ENCODE measurements around the gene HLA-C. TPM values are rescaled to one million over a fixed set of nuclear protein-coding genes. Genes with fewer than 3 reads are reported as not detected.
A peak's percentile ranks its signal among the peaks of the same experiment; 100 is the strongest.

The HLA-C gene
- total RNA-seq, 1 experiment from 2014 or later = 219 TPM

GRCh38 chr6:31227143-31227542, 44.7 kb downstream of the HLA-C start:
- H3K27me3 ChIP-seq (ENCODE audit: low read length) = peaks cover 6% of the 10 kb centered on the region; the same call in 1 of the 2 replicates
- BruUV-seq (replicated peaks) = no TSS peak
- POLR2A ChIA-PET (ENCODE audit: unreplicated experiment) = no interaction called here
- no peaks in the 10 kb centered on the region for H3K4me1 ChIP-seq (ENCODE audit: insufficient read depth, low read length)
- intact Hi-C loops (cut with micrococcal nuclease) = no loop called here
- H3K9me2 ChIP-seq (replicated peaks; ENCODE audit: low read length) = no peaks in the 10 kb centered on the region
- no peaks in the 10 kb centered on the region for H3F3A ChIP-seq (ENCODE audit: low read length, unreplicated experiment)
- no peak for DNase-seq
- no peak overlapping the region for H3K9ac ChIP-seq (ENCODE audit: low read length)
- TF ChIP-seq EZH2phosphoT487 (IDR thresholded peaks at IDR 0.05; ENCODE audit: borderline replicate concordance, low read length) (no peak), EZH2 (IDR thresholded peaks at IDR 0.05; ENCODE audit: low read length, unreplicated experiment) (no peak)
- TF ChIP-seq, protein P1, sequence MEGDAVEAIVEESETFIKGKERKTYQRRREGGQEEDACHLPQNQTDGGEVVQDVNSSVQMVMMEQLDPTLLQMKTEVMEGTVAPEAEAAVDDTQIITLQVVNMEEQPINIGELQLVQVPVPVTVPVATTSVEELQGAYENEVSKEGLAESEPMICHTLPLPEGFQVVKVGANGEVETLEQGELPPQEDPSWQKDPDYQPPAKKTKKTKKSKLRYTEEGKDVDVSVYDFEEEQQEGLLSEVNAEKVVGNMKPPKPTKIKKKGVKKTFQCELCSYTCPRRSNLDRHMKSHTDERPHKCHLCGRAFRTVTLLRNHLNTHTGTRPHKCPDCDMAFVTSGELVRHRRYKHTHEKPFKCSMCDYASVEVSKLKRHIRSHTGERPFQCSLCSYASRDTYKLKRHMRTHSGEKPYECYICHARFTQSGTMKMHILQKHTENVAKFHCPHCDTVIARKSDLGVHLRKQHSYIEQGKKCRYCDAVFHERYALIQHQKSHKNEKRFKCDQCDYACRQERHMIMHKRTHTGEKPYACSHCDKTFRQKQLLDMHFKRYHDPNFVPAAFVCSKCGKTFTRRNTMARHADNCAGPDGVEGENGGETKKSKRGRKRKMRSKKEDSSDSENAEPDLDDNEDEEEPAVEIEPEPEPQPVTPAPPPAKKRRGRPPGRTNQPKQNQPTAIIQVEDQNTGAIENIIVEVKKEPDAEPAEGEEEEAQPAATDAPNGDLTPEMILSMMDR (conservative IDR thresholded peaks at IDR 0.05; ENCODE audit: low read depth, low read length) = no peak
- H3K36me3 ChIP-seq (ENCODE audit: low read depth, low read length) = no peaks in the 10 kb centered on the region
- H3K79me2 ChIP-seq (ENCODE audit: low read length) = no peaks in the 10 kb centered on the region
- no peak overlapping the region for H3K4me2 ChIP-seq (ENCODE audit: low read length)
- CTCF ChIA-PET = no interaction called here
- H3K9me3 ChIP-seq (ENCODE audit: low read length) = no peaks in the 10 kb centered on the region
- H3K27ac ChIP-seq (ENCODE audit: low read length) = no peak overlapping the region
- H2AFZ ChIP-seq (ENCODE audit: low read length) = no peak overlapping the region
- no peaks in the 10 kb centered on the region for H4K20me1 ChIP-seq (ENCODE audit: low read length)
- H3K4me3 ChIP-seq (ENCODE audit: low read length) = no peak overlapping the region
- ATAC-seq = no peak

GRCh38 chr6:31225735-31226134, 46.2 kb downstream of the HLA-C start:
- intact Hi-C loops (cut with micrococcal nuclease) = no loop called here
- ChIA-PET POLR2A (ENCODE audit: unreplicated experiment) (no interaction called here), CTCF (no interaction called here)
- Histone ChIP-seq H3K9me3 (ENCODE audit: low read length) (no peaks in the 10 kb centered on the region), H3K4me2 (ENCODE audit: low read length) (no peak overlapping the region), H3F3A (ENCODE audit: low read length, unreplicated experiment) (no peaks in the 10 kb centered on the region), H3K9ac (ENCODE audit: low read length) (no peak overlapping the region), H3K79me2 (ENCODE audit: low read length) (no peaks in the 10 kb centered on the region), H3K4me1 (ENCODE audit: insufficient read depth, low read length) (no peaks in the 10 kb centered on the region), H3K4me3 (ENCODE audit: low read length) (no peak overlapping the region), H3K27me3 (ENCODE audit: low read length) (no peaks in the 10 kb centered on the region), H4K20me1 (ENCODE audit: low read length) (no peaks in the 10 kb centered on the region), H3K9me2 (replicated peaks; ENCODE audit: low read length) (no peaks in the 10 kb centered on the region), H3K27ac (ENCODE audit: low read length) (no peak overlapping the region), H3K36me3 (ENCODE audit: low read depth, low read length) (no peaks in the 10 kb centered on the region), H2AFZ (ENCODE audit: low read length) (no peak overlapping the region)
- no peak for ATAC-seq
- peak; percentile 38 for DNase-seq
- no TSS peak for BruUV-seq (replicated peaks)
- TF ChIP-seq, protein P1 (conservative IDR thresholded peaks at IDR 0.05; ENCODE audit: low read depth, low read length) = no peak

DNA sequence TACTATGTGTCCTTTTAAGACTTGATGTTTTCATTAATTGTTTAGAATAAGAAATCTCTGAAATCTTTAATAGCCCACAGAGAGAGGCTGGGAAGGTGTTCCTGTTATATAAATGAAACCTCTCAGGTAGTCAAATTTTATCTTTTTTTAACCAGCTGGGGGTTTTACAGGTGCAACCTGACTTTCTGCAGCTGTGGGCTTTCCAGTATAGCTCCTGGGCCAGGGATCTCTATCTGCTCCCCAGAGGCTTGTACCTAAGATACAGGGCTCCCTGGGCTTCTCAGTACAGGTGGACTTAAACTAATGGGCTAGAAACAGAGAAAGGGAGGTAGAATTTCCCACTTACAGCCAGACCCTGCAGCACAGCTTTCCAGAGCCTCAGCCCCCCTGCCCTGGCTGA, 49.4 kb downstream of the HLA-C start:
- no TSS peak for BruUV-seq (replicated peaks)
- CTCF ChIA-PET = no interaction called here
- POLR2A ChIA-PET (ENCODE audit: unreplicated experiment) = interaction anchor here (1.1 kb wide), 1 partner anchor 23 kb away, joined by 18 read pairs; no protein-coding TSS in a partner anchor

More for the DNA sequence above, 49.4 kb downstream of the HLA-C start:
- DNase-seq (no peak), ATAC-seq (no peak)
- Histone ChIP-seq H3K9me3 (ENCODE audit: low read length) (no peaks in the 10 kb centered on the region), H3K4me3 (ENCODE audit: low read length) (no peak overlapping the region), H3K27me3 (ENCODE audit: low read length) (no peaks in the 10 kb centered on the region), H3K4me2 (ENCODE audit: low read length) (no peak overlapping the region), H3K9me2 (replicated peaks; ENCODE audit: low read length) (no peaks in the 10 kb centered on the region), H4K20me1 (ENCODE audit: low read length) (no peaks in the 10 kb centered on the region), H2AFZ (ENCODE audit: low read length) (no peak overlapping the region), H3K9ac (ENCODE audit: low read length) (no peak overlapping the region), H3F3A (ENCODE audit: low read length, unreplicated experiment) (no peaks in the 10 kb centered on the region), H3K27ac (ENCODE audit: low read length) (no peak overlapping the region), H3K36me3 (ENCODE audit: low read depth, low read length) (no peaks in the 10 kb centered on the region), H3K79me2 (ENCODE audit: low read length) (no peaks in the 10 kb centered on the region), H3K4me1 (ENCODE audit: insufficient read depth, low read length) (no peaks in the 10 kb centered on the region)
- intact Hi-C loops (cut with micrococcal nuclease) = no loop called here
- TF ChIP-seq EZH2phosphoT487 (IDR thresholded peaks at IDR 0.05; ENCODE audit: borderline replicate concordance, low read length) (no peak), EZH2 (IDR thresholded peaks at IDR 0.05; ENCODE audit: low read length, unreplicated experiment) (no peak)
- TF ChIP-seq, protein P1 (conservative IDR thresholded peaks at IDR 0.05; ENCODE audit: low read depth, low read length) = no peak

Other genes starting within 250 kb of the HLA-C start
- not detected in 2 replicates for gene C6orf15, start 159.5 kb downstream of the HLA-C start, total RNA-seq (2014; rRNA removed)
- 2.0 and 5.5 TPM in 2 replicates for gene PSORS1C1, start 157.3 kb downstream of the HLA-C start, total RNA-seq (2014; rRNA removed)
- gene CDSN, start 151.6 kb downstream of the HLA-C start, total RNA-seq (2014; rRNA removed) = 0.55 and 0.81 TPM in 2 replicates
- gene PSORS1C2, start 133.0 kb downstream of the HLA-C start, total RNA-seq (2014; rRNA removed) = not detected in 2 replicates
- 31.3 and 40.0 TPM in 2 replicates for gene CCHCR1, start 114.3 kb downstream of the HLA-C start, total RNA-seq (2014; rRNA removed)
- 79.0 and 88.6 TPM in 2 replicates for gene TCF19, start 113.5 kb downstream of the HLA-C start, total RNA-seq (2014; rRNA removed)
- not detected in 2 replicates for gene POU5F1, start 101.4 kb downstream of the HLA-C start, total RNA-seq (2014; rRNA removed)
- 55.4 and 168 TPM in 2 replicates for gene HLA-B, start 85.1 kb upstream of the HLA-C start, total RNA-seq (2014; rRNA removed)
- gene MICA, start 131.5 kb upstream of the HLA-C start, total RNA-seq (2014; rRNA removed) = 33.1 and 35.0 TPM in 2 replicates
- 25.6 and 32.9 TPM in 2 replicates for gene MICB, start 226.1 kb upstream of the HLA-C start, total RNA-seq (2014; rRNA removed)

All from PC-3 (cell line).